AG09319 (cell line): ENCODE measurements around the gene IDUA.

ENCODE experiments used
- DNase-seq: peaks from one replicate; pipeline ENCODE4 v3.0.0-alpha.2; 2010; ENCODE audit warnings: low read depth; ENCODE audit errors: extremely low read depth
- CTCF ChIP-seq: IDR thresholded peaks from 2 replicates; pipeline ENCODE4 v1.5.1; 2011; ENCODE audit warnings: low read depth, mild to moderate bottlenecking, inconsistent platforms, low read length, moderate library complexity

Gene IDUA

GRCh38 chr4:992297-993110 lies 5.7 kb downstream of the IDUA start:
- TF ChIP-seq CTCF: no peak
- DNase-seq: no peak

GRCh38 chr4:993111-994029 lies 6.5 kb downstream of the IDUA start, which contains the start of gene SLC26A1:
Gene SLC26A1, minus strand, starts transcription at chr4:993404. Its CDS starts 1,701 bp downstream, at chr4:991703.
- DNase-seq: no peak
- no peak for TF ChIP-seq CTCF

- no peak for DNase-seq
These were observed 8.6 kb downstream of the IDUA start for GRCh38 chr4:995311-996026.

GRCh38 chr4:996030-996996 lies 9.5 kb downstream of the IDUA start:
- no peak for TF ChIP-seq CTCF
- DNase-seq: no peak

More at GRCh38 chr4:995311-996026, 8.6 kb downstream of the IDUA start:
- no peak for TF ChIP-seq CTCF

GRCh38 chr4:996997-997374 lies 10.1 kb downstream of the IDUA start:
- no peak for TF ChIP-seq CTCF
- no peak for DNase-seq

- no peak for DNase-seq
- no peak for TF ChIP-seq CTCF
These were observed 10.7 kb downstream of the IDUA start for GRCh38 chr4:997375-998071.
